ENCODE results near the gene MTCH2. TPM values are rescaled to one million over a fixed set of nuclear protein-coding genes. Genes with fewer than 3 reads are reported as not detected.
"Not testable (repeated sequence)": the region's sequence is repeated elsewhere in the genome, so short reads cannot be mapped to it uniquely, and the experiment has no call there.

Gene MTCH2
- total RNA-seq, 1 donor from 2014 or later = 75.7 TPM

- no peak for DNase-seq (ENCODE audit: low spot score, unreplicated experiment)
- Mint-ChIP-seq H3K36me3 (ENCODE audit: insufficient read depth) (no peaks in the 10 kb centered on the region), H3K4me3 (ENCODE audit: low read depth) (no peak overlapping the region), H3K4me1 (ENCODE audit: low read depth) (no peaks in the 10 kb centered on the region), H3K9me3 (ENCODE audit: low read depth) (no peaks in the 10 kb centered on the region), H3K27ac (no peak overlapping the region), H3K27me3 (no peaks in the 10 kb centered on the region)
- TF ChIP-seq CTCF (IDR thresholded peaks at IDR 0.05; ENCODE audit: unreplicated experiment) = no peak
These were observed 25.2 kb upstream of the MTCH2 start for GRCh38 chr11:47667555-47667954.

- Mint-ChIP-seq H3K9me3 (ENCODE audit: low read depth) (no peaks in the 10 kb centered on the region), H3K27ac (no peak overlapping the region), H3K4me1 (ENCODE audit: low read depth) (no peaks in the 10 kb centered on the region), H3K4me3 (ENCODE audit: low read depth) (no peak overlapping the region), H3K36me3 (ENCODE audit: insufficient read depth) (no peaks in the 10 kb centered on the region), H3K27me3 (no peaks in the 10 kb centered on the region)
- DNase-seq (ENCODE audit: low spot score, unreplicated experiment) = no peak
- no peak for TF ChIP-seq CTCF (IDR thresholded peaks at IDR 0.05; ENCODE audit: unreplicated experiment)
These were observed 24.8 kb upstream of the MTCH2 start for GRCh38 chr11:47667135-47667534.

- not testable (repeated sequence) for H3K27me3 Mint-ChIP-seq; H3K27ac Mint-ChIP-seq; H3K9me3 Mint-ChIP-seq (ENCODE audit: low read depth); H3K4me1 Mint-ChIP-seq (ENCODE audit: low read depth); H3K4me3 Mint-ChIP-seq (ENCODE audit: low read depth); DNase-seq (ENCODE audit: low spot score, unreplicated experiment); H3K36me3 Mint-ChIP-seq (ENCODE audit: insufficient read depth)
These were observed 22.6 kb upstream of the MTCH2 start for GRCh38 chr11:47664936-47665335.

- TF ChIP-seq CTCF (IDR thresholded peaks at IDR 0.05; ENCODE audit: unreplicated experiment) = no peak
- Mint-ChIP-seq H3K36me3 (ENCODE audit: insufficient read depth) (no peaks in the 10 kb centered on the region), H3K27ac (no peak overlapping the region), H3K9me3 (ENCODE audit: low read depth) (no peaks in the 10 kb centered on the region), H3K4me3 (ENCODE audit: low read depth) (no peak overlapping the region), H3K4me1 (ENCODE audit: low read depth) (no peaks in the 10 kb centered on the region), H3K27me3 (no peaks in the 10 kb centered on the region)
- no peak for DNase-seq (ENCODE audit: low spot score, unreplicated experiment)
These were observed 18.9 kb upstream of the MTCH2 start for GRCh38 chr11:47661245-47661644.

GRCh38 chr11:47659276-47659675 lies 16.9 kb upstream of the MTCH2 start:
- Mint-ChIP-seq H3K4me1 (ENCODE audit: low read depth) (no peaks in the 10 kb centered on the region), H3K27ac (no peak overlapping the region), H3K36me3 (ENCODE audit: insufficient read depth) (no peaks in the 10 kb centered on the region), H3K27me3 (no peaks in the 10 kb centered on the region), H3K4me3 (ENCODE audit: low read depth) (no peak overlapping the region), H3K9me3 (ENCODE audit: low read depth) (no peaks in the 10 kb centered on the region)
- no peak for DNase-seq (ENCODE audit: low spot score, unreplicated experiment)
- no peak for TF ChIP-seq CTCF (IDR thresholded peaks at IDR 0.05; ENCODE audit: unreplicated experiment)

GRCh38 chr11:47656260-47656885 lies 14.0 kb upstream of the MTCH2 start:
- Mint-ChIP-seq H3K4me1 (ENCODE audit: low read depth) (no peaks in the 10 kb centered on the region), H3K36me3 (ENCODE audit: insufficient read depth) (no peaks in the 10 kb centered on the region), H3K9me3 (ENCODE audit: low read depth) (peaks cover 6% of the 10 kb centered on the region), H3K4me3 (ENCODE audit: low read depth) (no peak overlapping the region), H3K27me3 (no peaks in the 10 kb centered on the region), H3K27ac (no peak overlapping the region)
- TF ChIP-seq CTCF (IDR thresholded peaks at IDR 0.05; ENCODE audit: unreplicated experiment) = no peak
- no peak for DNase-seq (ENCODE audit: low spot score, unreplicated experiment)

Measured in progenitor cell of endocrine pancreas (in vitro differentiated cells).